ENCODE measurements around the gene LHFPL3. TPM values are rescaled to one million over a fixed set of nuclear protein-coding genes. Genes with fewer than 3 reads are reported as not detected.

The LHFPL3 gene
- total and polyA plus RNA-seq, 7 donors, result 0.17 to 0.55 (median 0.36) TPM; not detected in 4

DNA sequence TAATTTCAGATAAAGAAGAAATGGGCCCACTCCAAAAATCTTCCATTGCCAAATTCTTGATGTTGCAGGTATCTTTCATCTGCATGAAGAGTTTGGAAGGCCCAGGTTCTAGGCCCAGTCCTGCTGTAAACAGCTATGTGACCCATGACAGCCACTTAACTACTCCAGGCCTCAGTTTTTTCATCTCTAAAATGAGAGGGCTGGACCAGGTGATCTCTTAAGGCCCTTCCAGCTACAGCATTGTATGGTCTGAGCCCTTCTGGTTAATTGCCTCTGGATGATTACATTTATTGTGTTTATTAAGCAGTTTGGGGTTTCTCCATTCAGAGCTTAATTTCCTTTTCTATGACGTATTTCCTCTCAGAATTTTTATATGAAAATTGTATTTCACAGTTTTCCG, 494.8 kb downstream of the LHFPL3 start:
- DNase-seq, result no peak
- no peaks in the 10 kb centered on the region for H3K27me3 ChIP-seq
- H3K4me1 ChIP-seq, result no peaks in the 10 kb centered on the region
- no peak overlapping the region for H3K4me3 ChIP-seq
- intact Hi-C loops (cut with DNase I), result no loop called here
- no peaks in the 10 kb centered on the region for H3K9me3 ChIP-seq
- H3K27ac ChIP-seq, result no peak overlapping the region
- H3K36me3 ChIP-seq, result no peaks in the 10 kb centered on the region
- 94 to 96% methylated on average over 2 of the region's 2 CpGs for WGBS, 2 donors
- TF ChIP-seq, protein P1, sequence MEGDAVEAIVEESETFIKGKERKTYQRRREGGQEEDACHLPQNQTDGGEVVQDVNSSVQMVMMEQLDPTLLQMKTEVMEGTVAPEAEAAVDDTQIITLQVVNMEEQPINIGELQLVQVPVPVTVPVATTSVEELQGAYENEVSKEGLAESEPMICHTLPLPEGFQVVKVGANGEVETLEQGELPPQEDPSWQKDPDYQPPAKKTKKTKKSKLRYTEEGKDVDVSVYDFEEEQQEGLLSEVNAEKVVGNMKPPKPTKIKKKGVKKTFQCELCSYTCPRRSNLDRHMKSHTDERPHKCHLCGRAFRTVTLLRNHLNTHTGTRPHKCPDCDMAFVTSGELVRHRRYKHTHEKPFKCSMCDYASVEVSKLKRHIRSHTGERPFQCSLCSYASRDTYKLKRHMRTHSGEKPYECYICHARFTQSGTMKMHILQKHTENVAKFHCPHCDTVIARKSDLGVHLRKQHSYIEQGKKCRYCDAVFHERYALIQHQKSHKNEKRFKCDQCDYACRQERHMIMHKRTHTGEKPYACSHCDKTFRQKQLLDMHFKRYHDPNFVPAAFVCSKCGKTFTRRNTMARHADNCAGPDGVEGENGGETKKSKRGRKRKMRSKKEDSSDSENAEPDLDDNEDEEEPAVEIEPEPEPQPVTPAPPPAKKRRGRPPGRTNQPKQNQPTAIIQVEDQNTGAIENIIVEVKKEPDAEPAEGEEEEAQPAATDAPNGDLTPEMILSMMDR (IDR thresholded peaks at IDR 0.05), result no peak
- TF ChIP-seq POLR2A (IDR thresholded peaks at IDR 0.05) (no peak), POLR2AphosphoS5 (IDR thresholded peaks at IDR 0.05) (no peak), EP300 (IDR thresholded peaks at IDR 0.05) (no peak)

DNA sequence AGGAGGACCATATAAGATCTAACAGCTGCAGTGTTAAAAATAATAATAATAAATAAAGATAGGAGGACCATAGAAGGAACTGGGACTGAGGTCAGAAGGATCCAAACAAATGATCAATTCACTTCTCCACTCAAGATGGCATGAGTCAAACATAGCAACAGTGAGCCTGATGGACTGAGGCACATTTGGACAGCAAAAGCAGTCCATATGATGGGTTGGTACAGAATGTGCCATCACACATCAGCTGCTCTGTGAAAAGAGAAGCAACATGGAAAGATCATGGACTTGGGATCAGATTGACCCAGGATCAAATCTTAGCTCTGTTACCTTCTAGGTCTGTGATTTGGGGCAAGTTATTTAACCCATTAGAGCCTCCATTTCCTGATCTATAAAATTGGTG, 496.7 kb downstream of the LHFPL3 start:
- TF ChIP-seq, protein P1 (IDR thresholded peaks at IDR 0.05), result no peak
- TF ChIP-seq POLR2A (IDR thresholded peaks at IDR 0.05) (no peak), POLR2AphosphoS5 (IDR thresholded peaks at IDR 0.05) (no peak), EP300 (IDR thresholded peaks at IDR 0.05) (no peak)
- intact Hi-C loops (cut with DNase I), result no loop called here
- Histone ChIP-seq H3K36me3 (no peaks in the 10 kb centered on the region), H3K4me3 (no peak overlapping the region), H3K9me3 (no peaks in the 10 kb centered on the region), H3K27me3 (no peaks in the 10 kb centered on the region), H3K4me1 (no peaks in the 10 kb centered on the region), H3K27ac (no peak overlapping the region)
- DNase-seq, result no peak

DNA sequence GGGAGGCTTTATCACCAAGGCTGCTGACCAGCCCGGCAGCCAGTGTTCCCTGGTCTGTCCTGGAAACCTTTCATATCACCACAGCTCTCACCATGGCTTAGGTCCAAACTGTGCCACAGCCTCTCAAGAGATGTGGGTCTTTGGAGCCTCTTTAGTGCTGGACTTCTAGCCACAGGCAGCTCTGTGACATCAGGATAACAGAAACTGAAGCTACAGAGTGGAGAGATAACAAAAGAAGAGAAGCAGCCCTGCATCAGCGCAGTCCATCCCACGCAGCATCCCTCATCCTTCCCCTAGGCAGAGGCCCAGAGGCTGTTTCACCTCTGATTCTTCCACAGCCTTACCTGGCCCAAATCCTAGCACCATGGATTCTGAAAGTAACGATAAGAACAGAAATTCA, 497.7 kb downstream of the LHFPL3 start:
- H3K9me3 ChIP-seq, result no peaks in the 10 kb centered on the region
- TF ChIP-seq, protein P1 (IDR thresholded peaks at IDR 0.05), result no peak
- TF ChIP-seq POLR2AphosphoS5 (IDR thresholded peaks at IDR 0.05) (no peak), POLR2A (IDR thresholded peaks at IDR 0.05) (no peak), EP300 (IDR thresholded peaks at IDR 0.05) (no peak)
- H3K27ac ChIP-seq, result no peak overlapping the region
- WGBS, 2 donors, result 93% methylated on average over 4 of the region's 4 CpGs
- H3K4me1 ChIP-seq, result no peaks in the 10 kb centered on the region
- no peaks in the 10 kb centered on the region for H3K27me3 ChIP-seq
- intact Hi-C loops (cut with DNase I), result no loop called here
- DNase-seq, result no peak
- H3K4me3 ChIP-seq, result no peak overlapping the region
- H3K36me3 ChIP-seq, result no peaks in the 10 kb centered on the region

DNA sequence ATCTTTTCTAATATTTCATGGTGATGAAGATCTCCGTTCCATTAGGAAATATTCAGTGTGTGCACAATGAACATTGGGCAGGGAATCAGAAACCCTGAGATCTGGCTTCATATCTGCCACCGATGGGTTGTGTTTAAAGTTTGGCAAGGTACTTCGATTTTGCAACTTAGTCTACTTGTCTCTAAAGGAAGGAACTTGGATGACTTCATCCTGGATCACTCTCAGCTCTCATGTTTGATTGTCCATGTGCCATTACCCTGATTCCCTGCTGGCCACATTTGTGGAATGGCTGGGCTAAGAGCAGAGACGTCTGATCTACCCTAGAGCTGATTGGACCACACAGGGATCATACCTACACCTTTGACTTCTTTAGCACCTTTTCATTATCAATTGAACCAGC, 508.6 kb downstream of the LHFPL3 start:
- no peak overlapping the region for H3K27ac ChIP-seq
- no peak overlapping the region for H3K4me3 ChIP-seq
- WGBS, 2 donors, result 77 to 84% methylated on average over 4 of the region's 4 CpGs
- H3K4me1 ChIP-seq, result peaks cover 0 to 7% (median 3%) of the 10 kb centered on the region in 4 donors
- intact Hi-C loops (cut with DNase I), result no loop called here
- H3K27me3 ChIP-seq, result no peaks in the 10 kb centered on the region
- H3K9me3 ChIP-seq, result no peaks in the 10 kb centered on the region
- H3K36me3 ChIP-seq, result no peaks in the 10 kb centered on the region
- no peak for DNase-seq
- TF ChIP-seq POLR2A (IDR thresholded peaks at IDR 0.05) (no peak), EP300 (IDR thresholded peaks at IDR 0.05) (no peak), POLR2AphosphoS5 (IDR thresholded peaks at IDR 0.05) (no peak)
- TF ChIP-seq, protein P1 (IDR thresholded peaks at IDR 0.05), result no peak

DNA sequence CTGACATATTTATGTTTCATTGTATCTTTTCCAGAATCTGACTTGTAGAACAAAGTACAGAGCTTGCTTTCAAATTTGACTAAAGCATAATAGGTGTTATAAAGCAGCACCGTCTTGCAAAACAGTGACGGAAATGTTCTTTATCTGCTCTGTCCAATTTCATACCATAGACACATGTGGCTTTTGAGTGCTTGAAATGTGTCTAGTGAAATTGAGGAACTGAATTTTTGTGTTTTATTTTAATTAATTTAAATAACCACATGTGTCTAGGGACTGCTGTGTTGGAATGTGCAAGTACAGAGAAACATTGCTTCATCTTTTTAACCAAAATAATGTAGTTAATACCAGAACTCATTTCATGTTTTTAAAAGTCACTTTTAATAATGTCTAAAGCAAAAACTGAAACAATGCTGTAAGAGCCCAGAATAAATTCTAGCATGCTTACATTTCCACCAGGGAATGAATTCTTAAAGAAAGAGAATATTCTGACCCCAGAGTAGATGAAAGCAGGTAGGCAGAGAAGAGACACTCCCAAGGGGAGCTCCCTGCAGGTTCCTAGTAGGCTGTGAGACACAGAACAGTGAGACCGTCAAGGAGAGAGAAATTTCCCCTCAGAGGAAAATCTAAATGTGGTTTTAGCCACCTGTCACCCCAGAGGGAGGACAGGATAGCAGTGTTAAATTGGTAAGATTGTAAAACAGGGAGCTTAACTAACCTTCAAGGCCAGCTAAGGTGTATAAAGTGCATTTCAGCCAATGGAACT, 510.3 kb downstream of the LHFPL3 start:
- DNase-seq, result no peak
- intact Hi-C loops (cut with DNase I), result no loop called here
- H3K4me3 ChIP-seq, result no peak overlapping the region
- no peaks in the 10 kb centered on the region for H3K9me3 ChIP-seq
- 38 to 75% methylated on average over 3 of the region's 3 CpGs for WGBS, 2 donors
- H3K27ac ChIP-seq, result no peak overlapping the region
- no peaks in the 10 kb centered on the region for H3K27me3 ChIP-seq
- TF ChIP-seq POLR2AphosphoS5 (IDR thresholded peaks at IDR 0.05), result peak in 2 of 4 donors; percentile 42 to 69
- TF ChIP-seq, protein P1 (IDR thresholded peaks at IDR 0.05), result no peak
- no peaks in the 10 kb centered on the region for H3K36me3 ChIP-seq
- peaks cover 0 to 7% (median 3%) of the 10 kb centered on the region in 4 donors for H3K4me1 ChIP-seq
